Kidney (tissue), 14 donors: ENCODE data around the gene MAF. TPM values are rescaled to one million over a fixed set of nuclear protein-coding genes. Genes with fewer than 3 reads are reported as not detected.

Experiments
- DNase-seq, 5 donors: peaks; one replicate each; pipeline ENCODE4 v3.0.0-alpha.2; 2013 to 2020
- FAIRE-seq: peaks from 2 replicates; lab custom pipeline; 2012; peaks lifted over from hg19 to GRCh38; lab: Jason Lieb, UNC
- H3K27ac ChIP-seq, 2 donors: one replicate each; pipeline ENCODE4 v1.7.0; 2013; ENCODE audit warnings: low read depth in 2 of 2, low read length in 2 of 2, inconsistent platforms in 1 of 2
- H3K27me3 ChIP-seq: one replicate; pipeline ENCODE4 v1.7.1; 2013; ENCODE audit warnings: low read length, inconsistent platforms; ENCODE audit not compliant: control insufficient read depth, insufficient read depth
- H3K36me3 ChIP-seq, 3 donors: one replicate each; pipeline versions ENCODE4 v1.7.0 to v1.7.1; 2013; ENCODE audit warnings: low read length in 3 of 3, control low read depth in 1 of 3, inconsistent platforms in 1 of 3; ENCODE audit not compliant: insufficient read depth in 3 of 3, control insufficient read depth in 2 of 3
- H3K4me1 ChIP-seq, 3 donors: one replicate each; pipeline versions ENCODE4 v1.7.0 to v1.7.1; 2013; ENCODE audit warnings: low read length in 3 of 3, inconsistent platforms in 1 of 3, low read depth in 1 of 3; ENCODE audit not compliant: control insufficient read depth in 2 of 3, insufficient read depth in 2 of 3
- H3K4me3 ChIP-seq, 3 donors: one replicate each; pipeline versions ENCODE4 v1.7.0 to v1.8.1; 2013; ENCODE audit warnings: low read length in 3 of 3, control low read depth in 1 of 3, inconsistent platforms in 1 of 3
- H3K9ac ChIP-seq, 3 donors: one replicate each; pipeline versions ENCODE4 v1.7.0 to v1.7.1; 2013; ENCODE audit warnings: low read length in 3 of 3, control low read depth in 1 of 3, inconsistent platforms in 1 of 3
- H3K9me3 ChIP-seq, 3 donors: one replicate each; pipeline versions ENCODE4 v1.7.0 to v1.7.1; 2013; ENCODE audit warnings: low read length in 3 of 3, control low read depth in 1 of 3, inconsistent platforms in 1 of 3; ENCODE audit not compliant: control insufficient read depth in 2 of 3, insufficient read depth in 1 of 3
- intact Hi-C: fragments of 100-400 bp; cut with DNase I; formaldehyde crosslinking; loops from one replicate; pipeline ENCODE4 v1.11.1; 2022
- polyA plus RNA-seq: library from polyadenylated mRNA; stranded (reverse); fragments of 350-450 nt; fragmentation: Illumina TruSeq; extraction: RNeasy Lipid Tissue Mini Kit (QIAGEN cat#74804); gene quantifications from one replicate; pipeline ENCODE4 v1.2.3, GENCODE V29; 2014; ENCODE audit warnings: low read depth, low replicate concordance; ENCODE audit not compliant: insufficient read depth
- total RNA-seq: library from RNA; stranded (reverse); fragmentation: NEBNext Ultra II Directional; extraction: Animal tissue kit (Norgen Biotek cat#: 25700); gene quantifications from one replicate; pipeline ENCODE4 v1.2.1, GENCODE V29; 2021
- TF ChIP-seq, protein P1 (sequence below): IDR thresholded peaks from 3 replicates; pipeline ENCODE4 v1.5.1; 2012; ENCODE audit warnings: mild to moderate bottlenecking, moderate library complexity, borderline replicate concordance; ENCODE audit not compliant: insufficient read depth; ENCODE audit errors: extremely low read depth
- donor health status: control.
- donor health status: control.
- donor health status: control.
- donor health status: control.
- donor health status: control.
- donor health status: DM: yes; HTN: yes; CAD: no.
- donor health status: Normal renal cell carcinoma (clear cell type).

MAF gene
- total and polyA plus RNA-seq, 2 donors from 2014 or later = 47.1 to 70.1 TPM

DNA sequence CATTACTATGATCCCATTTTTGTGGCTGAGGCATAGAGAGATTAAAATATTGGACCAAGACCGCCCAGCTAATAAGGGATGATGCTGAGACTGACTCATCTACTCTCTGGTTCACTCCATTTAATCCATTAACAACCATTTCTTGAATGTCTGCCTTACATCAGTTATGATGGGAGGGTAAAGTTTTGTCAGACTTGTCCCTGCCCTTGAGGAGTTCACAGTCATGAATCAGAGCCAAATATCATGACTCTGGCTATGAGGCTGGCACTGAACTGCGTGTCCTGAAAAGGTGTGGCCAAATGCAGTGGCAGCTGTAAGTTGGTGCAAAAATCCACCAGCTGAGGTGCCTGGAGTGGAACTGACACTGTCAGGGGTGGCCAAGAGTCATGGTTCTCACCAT lies 35.0 kb upstream of the MAF start:
- TF ChIP-seq, protein P1, sequence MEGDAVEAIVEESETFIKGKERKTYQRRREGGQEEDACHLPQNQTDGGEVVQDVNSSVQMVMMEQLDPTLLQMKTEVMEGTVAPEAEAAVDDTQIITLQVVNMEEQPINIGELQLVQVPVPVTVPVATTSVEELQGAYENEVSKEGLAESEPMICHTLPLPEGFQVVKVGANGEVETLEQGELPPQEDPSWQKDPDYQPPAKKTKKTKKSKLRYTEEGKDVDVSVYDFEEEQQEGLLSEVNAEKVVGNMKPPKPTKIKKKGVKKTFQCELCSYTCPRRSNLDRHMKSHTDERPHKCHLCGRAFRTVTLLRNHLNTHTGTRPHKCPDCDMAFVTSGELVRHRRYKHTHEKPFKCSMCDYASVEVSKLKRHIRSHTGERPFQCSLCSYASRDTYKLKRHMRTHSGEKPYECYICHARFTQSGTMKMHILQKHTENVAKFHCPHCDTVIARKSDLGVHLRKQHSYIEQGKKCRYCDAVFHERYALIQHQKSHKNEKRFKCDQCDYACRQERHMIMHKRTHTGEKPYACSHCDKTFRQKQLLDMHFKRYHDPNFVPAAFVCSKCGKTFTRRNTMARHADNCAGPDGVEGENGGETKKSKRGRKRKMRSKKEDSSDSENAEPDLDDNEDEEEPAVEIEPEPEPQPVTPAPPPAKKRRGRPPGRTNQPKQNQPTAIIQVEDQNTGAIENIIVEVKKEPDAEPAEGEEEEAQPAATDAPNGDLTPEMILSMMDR = no peak
- no peak for FAIRE-seq
- intact Hi-C loops = no loop called here
- no peak for DNase-seq
- Histone ChIP-seq H3K9ac (no peak overlapping the region), H3K27me3 (no peaks in the 10 kb centered on the region), H3K36me3 (no peaks in the 10 kb centered on the region), H3K9me3 (no peaks in the 10 kb centered on the region), H3K4me3 (no peak overlapping the region), H3K4me1 (no peaks in the 10 kb centered on the region), H3K27ac (no peak overlapping the region)

DNA sequence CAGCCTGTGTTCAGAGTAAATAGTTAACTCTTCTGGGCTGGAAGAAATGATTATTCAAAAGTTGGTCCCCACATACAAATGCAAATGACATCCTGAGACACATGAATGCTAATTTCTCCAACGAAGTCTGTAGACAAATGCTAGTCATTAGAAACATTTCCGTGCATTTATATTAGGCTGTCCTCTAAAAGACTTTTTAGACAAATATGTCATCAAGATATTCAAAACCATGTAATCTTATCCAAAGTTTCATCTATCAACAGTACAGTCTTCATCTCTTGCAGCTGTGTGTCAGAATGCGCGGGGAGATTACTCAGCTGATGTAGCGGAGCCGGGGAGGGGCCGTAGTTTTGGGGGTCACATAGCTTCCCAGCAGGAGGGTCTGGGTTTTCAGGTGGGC lies 33.8 kb upstream of the MAF start:
- FAIRE-seq = no peak
- intact Hi-C loops = no loop called here
- DNase-seq = no peak

DNA sequence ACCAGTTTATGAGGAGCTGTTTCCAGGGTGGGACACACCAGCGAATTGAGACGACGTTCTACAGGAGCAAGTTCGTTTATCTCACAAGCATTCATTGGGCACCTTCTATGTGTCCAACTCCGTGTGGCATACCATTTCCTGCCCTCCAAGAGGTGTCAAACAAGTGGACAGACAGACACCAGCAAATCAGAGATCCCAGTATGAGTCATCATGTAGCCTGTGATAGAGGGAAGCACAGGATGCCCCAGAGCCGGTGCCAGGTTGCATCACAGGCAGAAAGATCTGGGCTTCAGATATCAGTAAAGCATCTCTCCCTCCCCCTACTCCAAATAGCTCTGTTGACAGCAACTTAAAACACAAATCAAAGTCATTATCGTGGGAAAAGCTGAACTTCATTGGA lies 31.8 kb upstream of the MAF start:
- DNase-seq = no peak
- no peak overlapping the region for H3K4me3 ChIP-seq
- H3K27ac ChIP-seq = no peak overlapping the region
- no peaks in the 10 kb centered on the region for H3K4me1 ChIP-seq
- no peaks in the 10 kb centered on the region for H3K36me3 ChIP-seq
- FAIRE-seq = no peak
- H3K9ac ChIP-seq = no peak overlapping the region
- H3K9me3 ChIP-seq = no peaks in the 10 kb centered on the region
- intact Hi-C loops = no loop called here
- TF ChIP-seq, protein P1 = no peak
- no peaks in the 10 kb centered on the region for H3K27me3 ChIP-seq

More for the DNA sequence above, 33.8 kb upstream of the MAF start:
- H3K9me3 ChIP-seq = no peaks in the 10 kb centered on the region
- no peak overlapping the region for H3K9ac ChIP-seq
- no peak overlapping the region for H3K27ac ChIP-seq
- TF ChIP-seq, protein P1 = no peak
- no peaks in the 10 kb centered on the region for H3K4me1 ChIP-seq
- no peaks in the 10 kb centered on the region for H3K36me3 ChIP-seq
- no peaks in the 10 kb centered on the region for H3K27me3 ChIP-seq
- H3K4me3 ChIP-seq = no peak overlapping the region

DNA sequence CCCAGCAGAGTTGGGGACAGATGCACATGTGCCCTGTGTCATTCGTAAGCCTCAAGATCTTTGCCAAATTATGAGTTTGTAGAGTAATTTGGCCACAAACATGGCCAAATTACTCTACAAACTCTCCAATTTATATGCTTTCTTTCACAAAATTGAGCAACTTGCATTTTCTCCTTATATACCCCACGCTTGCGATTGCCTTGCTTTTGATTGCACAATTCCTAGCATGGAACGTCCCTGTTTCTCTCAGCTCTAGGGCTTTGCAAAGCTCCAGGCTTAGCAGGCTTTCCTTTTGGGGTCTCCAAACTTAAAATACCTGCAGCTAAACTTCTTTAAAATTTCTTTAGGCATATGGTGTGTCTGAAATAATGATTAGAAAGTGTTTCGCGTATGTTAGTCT lies 28.5 kb upstream of the MAF start:
- FAIRE-seq (no peak), DNase-seq (no peak)
- no peak overlapping the region for H3K27ac ChIP-seq
- H3K27me3 ChIP-seq = no peaks in the 10 kb centered on the region
- no peak overlapping the region for H3K4me3 ChIP-seq
- no peak overlapping the region for H3K9ac ChIP-seq
- no peaks in the 10 kb centered on the region for H3K36me3 ChIP-seq
- H3K9me3 ChIP-seq = no peaks in the 10 kb centered on the region
- TF ChIP-seq, protein P1 = no peak
- intact Hi-C loops = no loop called here
- H3K4me1 ChIP-seq = no peaks in the 10 kb centered on the region
